HG03432 (cell line): ENCODE data around the gene SF1.
A peak's percentile ranks its signal among the peaks of the same experiment; 100 is the strongest.

Experiments used
- ATAC-seq: cut with Tn5 transposase; IDR thresholded peaks from one replicate; pipeline ENCODE4 v1.9.1; 2021; ENCODE audit warnings: mild to moderate bottlenecking, moderate library complexity; ENCODE audit not compliant: unreplicated experiment

The SF1 gene

GRCh38 chr11:64728757-64729365, 49.5 kb downstream of the SF1 start:
- ATAC-seq, result no peak

DNA sequence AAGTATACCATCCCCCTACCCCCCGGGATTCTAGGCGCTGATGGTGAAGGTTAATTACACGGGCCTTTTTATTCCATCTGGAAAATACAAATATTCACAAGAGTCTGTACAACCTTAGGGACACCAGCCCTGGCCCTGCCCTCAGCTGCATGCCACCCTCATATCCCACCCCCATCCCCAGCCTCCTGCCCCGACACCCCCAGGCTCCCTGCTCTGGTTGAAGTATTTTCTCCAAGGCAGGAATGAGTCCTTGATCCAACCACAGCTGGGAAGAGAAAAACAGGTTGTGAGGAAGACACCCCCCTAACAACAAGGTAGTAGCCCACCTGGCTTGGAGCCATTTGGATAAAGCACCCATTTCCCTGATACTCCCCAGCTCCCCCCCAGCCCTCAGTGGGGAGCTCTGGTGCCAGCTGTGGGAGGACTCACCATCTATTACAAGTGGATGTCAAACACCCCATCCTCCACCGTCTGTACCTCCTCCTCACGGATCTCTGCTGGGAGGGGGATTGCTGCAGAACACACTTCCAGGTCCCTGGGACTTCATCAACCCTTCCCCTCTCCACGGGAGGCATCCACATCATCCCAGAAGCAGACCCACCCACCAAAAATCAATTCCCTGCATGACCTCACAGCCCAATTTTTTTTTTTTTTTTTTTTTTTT, 51.3 kb downstream of the SF1 start:
- ATAC-seq, result no peak

DNA sequence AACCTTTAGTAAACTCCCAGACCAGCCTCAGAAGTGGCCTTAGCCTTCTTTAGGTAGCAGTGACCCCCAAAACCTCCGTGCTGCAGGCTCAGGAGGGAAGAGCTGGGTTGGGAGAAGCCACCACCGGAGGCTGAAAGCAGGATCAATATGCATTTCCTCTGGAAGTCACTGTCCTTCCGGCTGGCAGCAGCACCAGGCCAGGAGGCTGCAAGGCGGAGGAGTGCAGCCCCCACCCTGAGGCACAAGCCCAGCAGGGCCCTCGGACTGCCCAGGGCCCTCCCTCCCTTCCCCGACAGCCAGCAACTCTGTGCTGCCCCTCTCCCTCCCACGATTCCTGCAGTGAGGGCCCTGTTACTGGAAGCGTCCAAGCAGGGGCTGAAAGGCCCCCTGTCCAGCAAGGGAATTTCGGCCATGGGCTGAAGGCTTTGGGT, 52.1 kb downstream of the SF1 start:
- no peak for ATAC-seq

GRCh38 chr11:64724863-64725532, 53.3 kb downstream of the SF1 start:
- ATAC-seq, result no peak

DNA sequence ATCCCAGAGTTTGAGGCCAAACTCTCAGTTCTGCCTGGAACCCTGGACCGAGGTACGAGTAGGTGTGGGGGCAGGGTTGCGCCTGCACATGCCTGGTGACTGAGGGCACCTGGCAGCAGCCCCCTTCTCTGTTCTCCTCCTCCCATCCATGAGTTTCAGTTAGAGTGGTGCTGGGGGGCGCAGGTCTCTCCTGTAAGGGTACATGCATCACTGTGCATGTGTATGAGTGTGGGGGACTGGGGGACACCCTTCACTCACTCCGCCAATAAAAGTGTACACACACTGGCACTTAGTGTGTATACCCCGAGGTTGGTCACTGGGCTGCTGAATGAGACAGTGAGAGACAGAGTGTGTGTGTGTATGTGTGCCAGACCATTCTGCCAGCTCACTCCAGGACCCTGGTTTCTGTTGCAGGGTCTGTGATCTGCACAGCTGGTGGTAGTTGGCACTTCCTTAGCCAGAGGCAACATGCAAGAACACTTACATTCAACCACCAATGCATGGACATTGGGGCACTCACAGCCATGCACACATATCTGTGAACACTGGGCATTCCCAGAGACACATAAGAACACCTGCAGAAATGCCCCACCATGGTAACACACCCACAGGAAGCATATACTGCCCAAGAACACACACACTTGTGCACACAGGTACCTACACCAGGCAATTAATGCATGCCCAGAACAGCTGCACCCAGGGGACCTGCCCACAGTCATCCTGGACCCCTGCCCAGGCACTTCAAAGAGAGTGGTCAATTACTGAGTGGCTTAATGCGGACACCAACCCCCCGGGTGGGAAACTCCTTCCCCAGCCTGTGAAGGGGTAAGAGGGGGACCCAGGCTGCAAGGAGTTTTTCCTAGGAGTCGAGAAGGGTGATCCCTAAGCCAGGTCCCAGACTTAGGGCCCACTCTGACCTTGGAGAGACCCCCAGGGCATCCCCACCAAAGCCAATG, 54.2 kb downstream of the SF1 start:
- peak; percentile 15 for ATAC-seq

DNA sequence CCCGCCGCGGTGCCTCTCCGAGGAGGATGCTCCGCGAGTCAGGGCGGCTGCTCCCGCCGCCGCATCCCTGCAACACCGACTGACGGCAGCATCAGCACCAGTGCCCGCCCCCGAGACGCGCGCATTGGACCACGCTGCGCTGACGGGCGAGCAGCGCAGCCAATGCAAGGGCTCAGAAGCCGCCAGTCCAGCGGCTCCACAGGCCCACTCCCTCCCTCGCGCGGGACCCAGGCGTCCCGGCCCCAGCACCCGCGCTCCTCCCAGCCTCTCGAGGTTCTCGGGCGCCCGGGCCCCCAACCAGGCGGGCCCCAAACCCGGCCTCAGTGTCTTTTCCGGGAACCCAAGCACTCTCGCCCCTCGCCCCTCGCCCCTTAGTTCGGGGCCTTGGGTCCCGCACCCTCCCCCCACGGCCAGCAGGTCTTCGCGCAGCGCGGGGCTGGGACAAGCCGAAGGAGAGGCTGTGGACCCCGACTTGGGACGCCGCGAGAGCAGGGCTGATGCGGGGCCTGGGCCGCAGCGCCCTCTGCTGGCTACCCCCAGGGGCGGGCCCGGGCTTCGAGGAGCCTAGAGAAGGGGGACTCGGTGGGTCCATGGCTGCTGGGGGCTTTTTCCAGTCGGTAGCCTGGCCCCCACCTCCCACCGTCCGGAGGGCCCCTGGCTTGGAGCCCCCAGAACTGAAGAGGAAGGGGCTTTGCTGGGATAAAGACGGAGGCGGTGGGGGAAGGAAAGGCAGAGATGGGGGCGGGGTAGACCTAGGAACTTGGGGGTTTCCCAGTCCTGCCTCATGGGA, 55.0 kb downstream of the SF1 start, which contains the start of gene NRXN2:
TSS of gene NRXN2 (minus strand) at position 81 of the 790 bp plus-strand sequence. CDS start 9,498 bp downstream, outside the sequence.
- peak; percentile 81 for ATAC-seq

- no peak for ATAC-seq
Observed at GRCh38 chr11:64722141-64723065, 55.9 kb downstream of the SF1 start.

DNA sequence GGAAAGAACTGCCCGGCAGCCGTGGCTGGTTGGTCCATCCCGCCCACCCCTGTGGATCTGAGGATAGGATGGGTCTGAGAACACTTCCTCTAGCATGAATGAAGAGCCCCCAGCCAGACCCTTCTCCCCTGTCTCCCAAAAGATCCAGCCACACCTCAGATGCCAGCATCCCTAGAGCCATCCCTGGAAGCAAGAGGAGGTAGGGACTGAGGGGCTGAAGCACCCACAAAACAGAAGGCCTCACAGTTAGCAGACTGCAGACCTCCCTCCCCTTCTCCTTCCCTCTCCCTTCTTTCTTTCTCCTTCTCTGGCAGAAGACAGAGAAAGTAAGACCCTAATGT, 57.0 kb downstream of the SF1 start:
- no peak for ATAC-seq

DNA sequence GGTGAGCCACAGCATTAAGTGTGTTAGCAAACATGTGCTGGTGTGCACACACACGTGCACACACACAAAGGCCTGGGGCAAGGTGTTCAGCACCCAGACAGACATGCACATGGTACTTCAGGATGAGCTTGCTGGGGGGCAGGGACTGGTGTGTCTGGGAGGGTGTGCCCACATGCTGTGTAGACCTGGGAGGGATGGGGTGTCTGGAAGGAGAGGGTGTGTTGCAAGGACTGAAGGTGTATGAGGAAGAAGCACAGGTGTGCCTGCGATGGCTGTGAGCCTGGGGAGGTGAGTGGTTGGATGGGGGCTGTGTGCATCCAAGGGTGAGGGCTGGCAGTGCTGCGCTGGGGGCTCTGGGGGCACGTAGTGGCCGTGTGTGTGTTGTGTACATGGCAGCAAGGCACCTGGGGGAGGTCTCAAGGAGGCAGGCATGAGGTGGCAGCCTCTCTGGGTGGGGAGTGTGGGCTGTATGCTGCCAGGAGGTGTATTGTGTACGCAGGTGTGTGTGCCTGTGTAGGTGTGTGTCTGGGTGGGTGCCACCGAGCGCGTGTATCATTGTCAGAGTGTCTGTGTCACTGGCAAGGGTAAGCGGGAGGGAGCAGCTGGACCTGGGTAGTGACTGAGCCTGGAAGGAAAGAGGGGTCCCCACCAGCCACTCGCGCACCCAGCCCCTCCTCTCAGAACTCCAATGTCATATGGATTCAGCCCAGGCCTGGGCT, 57.5 kb downstream of the SF1 start:
- ATAC-seq, result no peak

- no peak for ATAC-seq
Observed at GRCh38 chr11:64720167-64720566, 58.2 kb downstream of the SF1 start.

GRCh38 chr11:64719406-64719805, 58.9 kb downstream of the SF1 start:
- no peak for ATAC-seq

- no peak for ATAC-seq
Observed at GRCh38 chr11:64718780-64719124, 59.6 kb downstream of the SF1 start.

DNA sequence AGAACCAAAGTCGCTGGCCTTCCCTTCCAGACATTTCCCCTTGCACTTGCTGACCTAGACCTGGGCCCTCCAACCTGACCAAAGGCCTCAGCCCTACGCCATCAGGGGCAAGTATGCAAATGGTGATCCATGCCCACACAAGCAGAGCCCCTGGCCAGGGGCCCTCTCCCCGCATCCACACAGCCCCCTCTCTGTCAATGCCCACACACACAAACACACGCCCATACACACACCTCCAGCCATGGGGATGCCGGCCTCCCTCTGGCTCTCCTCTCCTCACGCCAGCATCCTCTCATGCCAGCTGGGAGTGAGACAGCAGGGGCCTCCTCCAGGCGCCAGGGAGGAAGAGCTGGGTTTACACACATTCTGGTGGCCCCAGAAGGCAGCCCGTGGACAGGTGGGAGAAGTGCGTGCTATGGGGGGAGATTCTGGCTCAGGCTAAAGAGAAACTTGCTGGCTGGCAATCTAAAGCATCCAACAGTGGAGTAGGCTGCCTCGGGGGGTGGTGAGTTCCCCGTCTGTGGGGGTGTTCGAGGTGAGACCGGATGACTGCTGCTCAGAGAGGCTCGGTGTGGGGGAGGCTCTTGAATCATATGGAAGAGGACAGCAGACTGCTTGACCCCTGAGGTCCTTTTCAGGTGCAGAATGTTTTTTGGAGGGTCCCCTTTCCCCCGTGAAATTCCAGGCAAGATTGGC, 60.1 kb downstream of the SF1 start:
- ATAC-seq, result no peak

DNA sequence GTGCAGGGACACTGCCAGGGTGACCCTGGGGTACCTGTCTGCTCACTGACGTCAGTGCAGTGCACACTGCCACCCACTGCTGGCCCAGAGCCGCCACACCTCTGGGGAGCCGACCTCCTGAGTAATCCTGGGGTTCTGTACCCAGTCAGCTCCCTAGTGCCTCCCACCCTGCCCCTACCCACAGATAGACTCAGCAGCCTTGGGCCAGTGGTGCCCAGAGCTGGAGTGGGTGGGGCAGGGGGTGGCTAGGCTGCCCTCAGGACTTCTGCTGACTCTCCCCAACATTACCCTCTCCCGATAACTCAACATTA, 61.1 kb downstream of the SF1 start:
- no peak for ATAC-seq

GRCh38 chr11:64716473-64717267, 61.7 kb downstream of the SF1 start:
- ATAC-seq, result no peak

- no peak for ATAC-seq
Observed at GRCh38 chr11:64715756-64716472, 62.4 kb downstream of the SF1 start.

- ATAC-seq, result no peak
Observed at GRCh38 chr11:64715110-64715509, 63.2 kb downstream of the SF1 start.
